Femur (tissue), 1 donor: ENCODE results near the gene GALNT15.

Experiments used
- DNase-seq: peaks from one replicate; pipeline ENCODE4 v3.0.0-alpha.2; 2017

The GALNT15 gene

DNA sequence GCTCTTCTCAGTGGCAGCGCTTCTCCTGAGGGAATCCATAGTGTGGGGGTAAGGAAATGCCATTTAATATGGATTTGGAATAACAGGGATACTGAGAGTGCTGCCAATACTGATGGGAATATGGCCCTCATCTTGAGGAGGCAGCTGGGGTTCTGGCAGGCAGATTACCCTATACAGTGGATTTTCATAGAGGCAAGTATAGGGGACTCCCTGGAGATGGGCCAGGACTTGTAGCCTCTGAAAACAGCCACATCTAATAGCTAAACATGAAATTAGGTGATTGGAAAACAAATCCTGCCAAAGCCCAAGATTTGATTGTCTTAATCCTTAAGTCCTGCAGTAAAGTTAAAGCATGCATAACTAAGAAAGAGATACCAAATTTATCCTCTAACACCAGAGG lies 59.3 kb downstream of the GALNT15 start:
- no peak for DNase-seq

DNA sequence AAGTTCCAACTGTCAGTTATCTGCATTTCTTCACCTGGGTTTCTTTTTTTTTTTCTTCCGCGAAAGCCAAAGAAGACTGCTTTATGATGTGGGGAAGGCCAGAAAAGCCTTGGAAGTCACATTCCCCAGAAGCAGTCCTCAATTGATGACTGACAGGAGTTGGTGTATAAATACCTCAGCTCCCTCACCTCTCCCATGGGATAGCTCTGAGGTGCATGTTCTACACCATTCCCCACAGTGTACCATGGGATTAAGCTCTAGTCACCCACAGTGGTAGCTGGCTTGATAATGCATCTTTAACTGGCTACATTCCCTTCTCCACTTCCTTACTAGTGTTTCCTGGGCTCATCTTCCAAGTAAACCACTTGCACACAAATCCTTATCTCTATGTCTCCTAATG lies 59.8 kb downstream of the GALNT15 start:
- DNase-seq, result no peak

DNA sequence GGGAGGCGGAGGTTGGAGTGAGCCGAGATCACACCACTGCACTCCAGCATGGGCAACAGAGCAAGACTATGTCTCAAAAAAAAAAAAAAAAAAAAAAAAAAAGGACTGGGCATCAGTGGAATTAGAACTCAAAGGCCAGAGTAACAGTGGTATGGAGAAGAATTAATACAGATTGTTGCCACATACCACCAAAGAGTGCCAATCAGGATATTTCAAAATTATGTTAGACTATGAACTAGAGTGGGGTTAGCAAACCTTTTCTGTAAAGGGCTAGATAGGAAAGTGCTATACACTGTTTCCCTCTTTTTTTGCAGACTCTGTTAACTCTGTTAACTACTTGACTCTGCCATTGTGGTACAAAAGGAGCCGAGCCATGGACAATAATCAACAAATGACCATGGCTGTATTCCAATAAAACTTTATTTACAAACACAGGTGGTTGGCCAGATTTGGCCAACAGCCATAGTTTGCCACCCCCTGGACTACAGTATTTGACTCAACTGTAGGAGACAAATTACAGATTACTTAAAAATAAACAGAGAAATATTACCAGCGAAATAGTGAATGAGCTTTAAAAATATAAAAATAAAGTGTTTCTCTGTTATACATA lies 61.7 kb downstream of the GALNT15 start:
- no peak for DNase-seq

DNA sequence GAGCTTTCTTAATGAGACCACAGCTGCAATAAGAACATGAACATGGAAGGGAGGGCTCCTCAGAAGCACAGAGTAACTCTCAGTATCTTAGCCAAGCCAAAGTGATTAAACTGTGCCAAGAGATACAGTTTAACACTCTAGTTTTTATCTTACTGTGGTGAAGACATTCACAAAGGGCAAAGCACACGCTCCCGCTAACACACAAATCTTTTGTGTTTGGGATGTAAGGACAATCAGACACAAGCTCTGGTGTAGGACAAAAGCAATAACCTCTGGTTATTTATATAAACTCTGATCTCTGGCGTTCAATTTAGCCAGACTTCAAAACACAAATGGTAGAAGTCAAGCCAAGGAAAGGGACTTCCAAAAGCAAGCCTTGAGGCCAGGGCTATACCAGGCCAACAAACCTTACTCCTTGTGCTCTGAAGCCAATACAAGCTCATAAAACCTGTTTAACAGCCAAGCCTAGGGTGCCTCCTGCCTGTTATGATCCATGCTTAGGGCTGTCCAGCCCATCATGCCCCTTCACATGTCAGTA lies 62.4 kb downstream of the GALNT15 start:
- no peak for DNase-seq

DNA sequence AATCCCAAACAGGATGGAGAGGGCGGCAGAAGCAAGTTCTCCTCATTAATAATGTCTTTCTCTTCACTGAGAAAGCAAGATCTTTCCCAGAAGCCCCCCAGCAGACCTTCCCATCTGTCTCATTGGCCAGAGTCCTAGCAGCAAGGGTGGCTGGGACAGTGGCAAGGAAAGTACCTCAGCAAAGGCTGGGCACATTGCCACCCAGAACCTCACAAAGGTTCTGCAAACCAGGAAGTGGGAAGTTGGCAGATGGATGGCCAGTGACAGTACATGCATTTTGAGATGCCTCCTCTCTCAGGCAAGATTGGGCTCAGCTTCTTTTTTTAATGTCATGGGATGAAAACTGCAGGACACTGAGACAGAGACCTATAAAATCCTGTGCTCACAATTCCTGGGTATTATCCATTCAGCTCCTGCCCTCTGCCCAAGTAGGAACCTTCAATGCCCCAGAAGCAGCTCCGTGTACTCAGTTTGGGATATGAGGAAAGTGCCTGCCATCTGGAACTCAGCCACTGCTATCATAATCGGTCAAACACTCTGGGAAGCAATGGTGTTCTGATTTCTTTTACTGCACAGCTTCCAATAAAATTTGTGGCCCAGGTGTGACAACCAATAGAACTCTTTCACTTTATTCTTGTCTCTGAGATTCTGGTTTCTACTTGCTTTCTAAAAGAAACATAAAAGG lies 64.7 kb downstream of the GALNT15 start:
- no peak for DNase-seq

DNA sequence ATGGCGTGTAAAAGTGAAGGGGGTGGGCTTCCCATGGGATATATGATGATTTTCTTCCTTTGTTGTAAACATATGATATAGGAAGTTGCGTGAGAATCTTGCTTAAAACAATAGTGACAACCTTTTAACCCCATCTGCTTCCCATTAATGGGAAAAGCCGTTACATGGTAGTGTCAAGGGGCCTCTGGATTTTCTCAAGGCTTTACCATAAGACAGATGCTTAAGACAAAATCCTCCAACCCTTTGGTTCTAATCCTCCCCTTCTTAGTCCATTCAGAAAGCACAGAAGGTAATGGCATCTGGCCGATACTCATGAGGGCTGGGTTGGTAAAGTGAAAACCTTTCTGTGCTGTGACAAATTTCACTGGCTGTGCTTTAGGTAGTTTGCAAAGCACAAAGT lies 65.3 kb downstream of the GALNT15 start:
- no peak for DNase-seq

DNA sequence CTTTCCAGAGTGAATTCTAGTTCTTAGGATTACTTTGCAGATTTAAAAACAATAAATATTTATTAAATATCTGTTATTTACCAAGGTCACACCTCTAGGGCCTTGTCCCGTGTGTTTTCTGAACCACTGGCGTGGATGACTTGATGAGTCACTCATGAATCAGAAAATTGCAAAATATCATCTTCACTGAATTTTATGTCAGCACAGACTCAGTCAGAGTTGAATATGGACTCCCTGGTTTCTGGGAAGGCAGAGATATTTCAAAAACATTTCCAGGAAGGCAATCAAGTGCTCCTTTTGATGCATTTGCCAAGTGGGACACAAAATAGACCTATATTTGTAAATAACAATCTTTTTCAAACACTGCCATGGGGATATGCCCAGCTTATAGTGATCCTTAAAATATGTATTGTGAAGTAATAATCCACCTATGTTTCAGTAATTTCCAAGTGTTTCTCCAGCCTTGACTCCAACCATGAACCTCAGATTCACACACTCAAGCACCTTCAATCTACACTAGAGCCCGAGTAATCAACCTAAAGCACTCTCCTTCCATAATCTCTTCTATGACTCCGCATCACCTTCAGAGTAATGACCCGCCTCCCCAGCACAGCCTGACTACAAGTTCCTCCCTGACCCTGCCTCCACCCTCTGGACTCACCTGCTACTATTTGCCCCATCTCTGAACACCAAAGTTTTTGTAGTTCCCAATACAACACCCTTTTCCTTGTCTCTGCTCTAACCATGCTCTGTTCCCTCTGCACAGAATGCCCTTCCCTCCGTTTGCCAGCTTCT lies 65.9 kb downstream of the GALNT15 start:
- DNase-seq, result no peak

DNA sequence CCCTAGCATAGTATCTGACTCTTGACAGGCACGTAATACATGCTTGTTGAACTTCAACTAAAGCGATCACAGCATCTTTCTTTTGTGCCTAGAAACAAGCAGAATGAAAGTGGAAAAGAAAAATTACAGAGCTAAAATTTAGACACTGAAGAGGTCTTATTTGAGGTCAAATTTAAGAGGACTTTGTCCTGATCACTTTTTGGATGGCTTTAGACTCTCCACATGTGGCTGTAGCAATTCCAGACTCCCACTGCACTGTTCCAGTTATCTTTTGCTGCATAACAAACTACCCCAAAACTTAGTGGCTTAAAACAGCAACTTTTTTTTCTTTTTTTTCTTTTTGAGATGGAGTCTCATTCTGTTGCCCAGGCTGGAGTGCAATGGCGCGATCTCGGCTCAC lies 66.7 kb downstream of the GALNT15 start:
- no peak for DNase-seq

DNA sequence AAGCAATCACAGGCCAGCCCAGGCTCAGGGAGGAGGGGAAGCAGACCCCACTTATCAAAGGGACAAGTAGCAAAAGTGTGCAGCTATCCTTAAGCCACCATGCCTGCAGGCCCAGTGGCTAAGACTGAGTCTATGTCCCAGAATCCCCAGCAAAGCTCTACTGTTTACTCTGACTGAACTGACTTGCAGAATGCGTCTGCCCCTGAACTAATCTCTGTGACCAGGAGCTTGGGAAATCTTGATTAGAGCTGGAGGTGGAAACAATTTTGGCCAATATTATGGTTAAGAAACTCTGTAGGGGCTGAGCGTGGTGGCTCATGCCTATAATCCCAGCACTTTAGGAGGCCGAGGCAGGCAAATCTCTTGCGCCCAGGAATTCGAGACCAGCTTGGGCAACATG lies 67.7 kb downstream of the GALNT15 start:
- DNase-seq, result no peak

DNA sequence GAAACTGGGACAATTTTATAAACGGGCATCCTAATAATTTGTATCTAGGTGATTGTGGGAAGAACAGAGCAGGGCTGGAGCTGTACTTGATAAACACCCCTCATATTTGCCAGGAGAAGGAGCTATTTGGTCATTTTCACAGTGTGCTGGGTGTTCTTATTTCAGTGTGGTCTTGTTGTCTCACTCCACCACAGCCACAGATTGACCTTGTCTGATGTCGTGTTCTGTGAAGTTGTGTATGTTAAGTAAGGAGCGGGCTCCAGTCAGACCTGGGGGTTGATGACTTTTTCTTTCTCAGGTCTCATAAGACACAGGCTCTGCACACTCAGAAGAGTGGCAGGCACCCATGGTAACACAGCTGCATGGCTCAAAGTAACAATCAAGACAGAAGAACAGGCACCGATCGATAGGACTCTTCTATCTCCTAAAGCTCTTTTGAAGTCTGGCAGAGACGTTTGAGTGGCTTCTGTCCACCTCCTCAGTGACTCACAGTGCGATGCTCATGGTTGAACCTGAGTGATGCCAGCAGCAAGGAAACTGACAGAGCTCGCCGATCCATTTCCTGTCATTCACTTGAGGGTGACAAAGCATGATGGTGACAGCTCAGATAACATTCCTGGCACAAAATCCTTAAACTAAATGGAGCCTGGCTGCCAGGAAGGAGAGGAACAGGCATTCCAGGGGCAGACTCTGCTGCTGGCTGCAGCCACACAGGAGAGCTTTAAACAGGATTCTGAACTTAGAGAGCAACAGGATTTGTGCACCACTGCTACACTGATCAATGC lies 69.4 kb downstream of the GALNT15 start:
- no peak for DNase-seq

DNA sequence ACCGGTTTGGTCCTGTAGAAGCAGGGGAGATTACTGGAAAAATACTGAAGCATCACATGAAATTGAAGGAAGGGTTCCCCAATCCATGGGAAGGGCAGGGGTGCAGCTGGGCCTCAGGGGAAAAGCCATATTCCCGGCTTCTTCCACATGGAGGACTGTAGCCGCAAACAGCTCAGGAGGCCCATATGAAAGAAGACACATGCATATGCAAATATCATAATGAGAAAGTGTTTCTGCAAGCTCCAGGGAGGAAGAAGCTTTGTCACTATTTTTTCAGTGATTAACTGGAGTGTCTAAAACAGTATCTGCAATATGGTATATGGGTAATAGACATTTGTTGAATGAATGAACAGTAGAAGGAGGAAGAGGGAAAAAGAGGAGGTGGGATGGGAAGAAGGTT lies 71.1 kb downstream of the GALNT15 start:
- DNase-seq, result no peak

DNA sequence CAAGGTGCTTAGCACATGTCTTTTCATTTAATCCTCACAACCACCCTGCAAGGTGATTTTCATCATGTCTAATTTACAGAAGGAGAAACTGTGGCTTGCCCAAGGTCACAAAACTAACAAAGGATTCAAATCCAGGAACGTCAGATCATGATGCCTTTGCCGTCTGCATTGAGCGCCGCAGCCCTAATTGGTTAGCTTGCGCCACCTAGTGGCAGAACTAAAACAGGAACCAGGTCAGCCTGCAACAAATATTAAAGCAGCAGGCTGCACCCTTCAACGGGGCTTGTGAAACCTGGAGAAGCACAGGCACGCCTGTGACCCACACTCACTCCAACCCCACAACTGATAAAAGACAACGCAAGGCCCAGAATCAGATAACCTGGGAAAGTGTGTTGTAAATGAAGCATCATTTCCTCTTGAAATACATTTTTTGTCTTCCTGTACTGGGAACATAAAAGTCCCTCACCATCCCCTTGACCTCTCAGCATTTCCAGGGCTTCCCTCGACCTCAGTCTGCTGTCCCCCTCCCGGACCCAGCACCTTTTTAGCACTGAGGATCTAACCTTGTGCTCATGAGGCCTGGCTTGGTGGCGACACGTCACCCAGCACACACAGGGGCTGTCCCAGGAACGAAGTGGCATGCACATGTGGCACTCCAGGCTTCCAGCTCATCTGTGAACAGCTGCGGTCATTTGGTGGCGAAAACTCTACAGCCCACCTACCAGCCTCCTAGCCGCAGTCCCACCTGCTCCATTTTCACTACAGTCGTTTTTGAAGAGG lies 73.0 kb downstream of the GALNT15 start:
- peak; percentile 86 for DNase-seq

DNA sequence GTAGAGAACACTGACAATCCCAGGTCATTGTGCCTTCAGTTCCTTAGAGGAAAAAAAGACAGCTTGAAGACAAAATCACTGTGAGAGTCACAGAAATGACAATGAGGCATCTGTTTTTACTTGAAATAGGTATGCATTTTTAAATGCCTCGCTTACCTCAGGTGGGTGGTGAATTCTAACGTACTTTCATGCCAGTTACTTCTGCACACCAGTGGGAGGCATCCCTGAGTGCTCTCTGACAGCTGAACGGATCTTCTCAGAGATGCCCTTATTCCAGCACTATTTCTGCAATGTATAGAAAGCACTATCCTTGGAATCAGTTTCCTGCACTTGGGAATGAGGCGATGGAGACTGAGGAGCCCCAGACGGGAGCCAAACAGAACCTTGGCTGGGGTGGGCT lies 74.1 kb downstream of the GALNT15 start:
- no peak for DNase-seq

DNA sequence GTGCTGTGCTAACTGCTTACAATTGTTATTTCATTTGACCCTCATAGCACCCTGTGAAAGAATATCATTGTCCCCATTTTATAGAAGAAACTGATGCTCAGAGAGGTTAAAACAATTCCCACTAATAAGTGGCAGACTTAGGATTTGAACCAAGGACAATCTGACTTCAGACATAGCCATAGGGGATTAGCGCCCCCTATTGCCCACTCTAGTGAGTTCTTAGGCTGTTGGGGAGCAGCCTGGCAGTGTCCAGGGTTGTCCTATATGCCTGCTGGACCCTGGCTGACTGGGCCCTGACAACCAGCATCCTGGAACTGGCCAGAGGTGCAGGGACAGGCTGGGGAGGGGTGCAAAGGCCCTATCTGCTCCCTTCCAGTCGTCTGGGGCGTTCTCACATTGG lies 74.9 kb downstream of the GALNT15 start:
- DNase-seq, result no peak

DNA sequence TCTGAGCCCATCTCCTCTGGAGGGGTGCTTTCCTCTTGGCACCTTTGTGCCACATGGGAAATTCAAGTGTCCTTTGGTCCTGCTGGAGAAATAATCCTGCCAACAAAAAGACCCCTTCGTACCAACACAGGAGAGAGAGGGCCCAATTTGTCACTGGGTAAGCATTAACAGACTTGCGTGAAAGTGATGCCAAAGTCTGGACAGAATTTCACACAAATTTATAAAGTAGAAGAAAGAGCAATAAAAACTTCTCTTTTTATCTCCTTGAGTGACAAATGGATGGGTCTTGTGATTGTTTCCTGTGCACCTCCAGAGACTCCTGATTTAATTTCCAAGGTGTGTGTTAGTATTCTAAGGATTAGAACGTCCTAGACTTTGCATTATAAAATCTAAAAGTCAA lies 75.4 kb downstream of the GALNT15 start:
- DNase-seq, result no peak

DNA sequence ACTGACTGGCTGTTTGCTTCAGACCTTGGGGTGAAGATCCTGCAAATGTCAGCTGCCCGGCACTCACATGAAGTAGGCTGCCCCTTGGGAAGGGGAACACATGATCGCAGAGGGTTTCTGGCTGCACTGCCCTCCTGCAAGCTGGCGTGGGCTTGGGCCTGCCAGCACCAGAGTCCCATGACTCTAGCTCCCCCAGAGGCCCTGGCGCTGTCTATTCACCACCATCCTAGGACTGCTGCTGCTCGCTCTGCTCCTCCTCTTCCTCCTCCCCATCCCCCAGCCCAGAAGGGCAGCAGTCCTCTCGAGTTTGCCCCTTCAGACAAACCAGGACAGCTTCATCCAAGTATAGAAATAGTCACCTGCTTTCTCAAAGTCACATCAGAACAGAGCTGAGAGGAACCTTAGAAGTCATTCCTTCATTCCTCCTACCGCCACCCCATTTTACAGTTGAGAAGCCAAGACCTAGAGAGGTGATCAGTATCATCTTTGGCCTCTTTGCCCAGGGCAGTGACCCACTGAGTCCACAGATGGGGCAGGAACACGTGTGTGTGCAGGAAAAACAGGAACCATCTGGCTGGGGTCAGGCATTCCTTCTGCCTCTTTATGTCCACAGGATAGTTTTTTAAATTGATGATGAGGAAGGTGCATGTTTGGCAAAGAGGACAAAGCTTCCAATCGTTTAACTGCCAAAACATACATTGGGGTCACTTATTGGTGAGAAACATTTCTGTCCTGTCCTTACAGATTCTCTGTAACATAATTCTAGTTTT lies 77.0 kb downstream of the GALNT15 start:
- DNase-seq, result no peak

DNA sequence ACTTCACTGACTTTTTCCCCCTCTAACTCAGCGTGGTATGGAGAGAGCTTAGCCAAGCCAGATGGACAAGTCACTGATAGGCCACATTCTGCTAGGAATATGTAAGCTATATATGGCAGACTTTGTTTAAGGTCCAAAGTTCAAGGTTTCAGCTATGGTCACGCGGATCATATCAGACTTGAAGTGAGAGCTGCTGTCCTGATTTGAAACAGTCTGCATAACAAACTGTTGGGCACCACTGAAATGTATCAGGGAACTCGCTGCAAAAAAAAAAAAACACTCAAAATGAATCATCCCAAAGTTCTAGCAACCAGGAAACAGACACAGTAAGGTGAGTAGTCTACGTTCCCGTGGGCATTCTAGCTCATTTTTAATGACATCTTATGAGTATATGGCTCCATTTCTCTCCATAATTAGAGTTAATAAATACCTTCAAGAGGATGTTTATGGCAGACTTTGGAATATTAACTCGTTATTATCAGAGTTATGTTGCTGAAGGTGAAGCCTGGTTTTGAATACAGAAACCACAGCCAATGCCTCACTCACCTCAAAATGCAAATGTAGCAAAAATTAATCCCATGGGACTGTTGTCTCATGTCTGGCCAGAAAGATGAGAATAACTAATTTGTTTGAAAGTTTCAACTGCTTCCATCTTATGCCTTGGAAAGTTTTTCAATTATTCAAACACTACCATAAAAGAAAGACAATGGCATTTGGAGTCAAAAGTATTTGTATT lies 77.9 kb downstream of the GALNT15 start:
- no peak for DNase-seq

DNA sequence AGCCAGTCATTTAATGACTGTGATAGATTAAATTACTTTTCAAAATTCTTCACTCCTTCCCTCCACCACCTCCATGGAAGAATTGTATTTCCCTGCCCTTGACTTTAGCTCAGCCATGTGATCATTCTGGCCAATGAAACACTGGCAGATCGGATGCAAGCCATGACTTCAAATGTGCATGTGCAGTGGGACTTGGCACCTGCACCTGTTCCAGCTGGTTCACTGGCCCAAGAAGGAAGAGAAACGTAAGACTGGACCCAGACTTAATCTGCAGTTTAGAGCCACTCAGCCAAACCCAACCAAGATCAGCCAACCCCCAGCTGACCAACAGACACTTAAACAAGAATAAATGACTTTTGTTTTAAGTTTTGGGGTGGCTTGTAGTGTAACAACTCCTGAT lies 78.5 kb downstream of the GALNT15 start:
- DNase-seq, result no peak

DNA sequence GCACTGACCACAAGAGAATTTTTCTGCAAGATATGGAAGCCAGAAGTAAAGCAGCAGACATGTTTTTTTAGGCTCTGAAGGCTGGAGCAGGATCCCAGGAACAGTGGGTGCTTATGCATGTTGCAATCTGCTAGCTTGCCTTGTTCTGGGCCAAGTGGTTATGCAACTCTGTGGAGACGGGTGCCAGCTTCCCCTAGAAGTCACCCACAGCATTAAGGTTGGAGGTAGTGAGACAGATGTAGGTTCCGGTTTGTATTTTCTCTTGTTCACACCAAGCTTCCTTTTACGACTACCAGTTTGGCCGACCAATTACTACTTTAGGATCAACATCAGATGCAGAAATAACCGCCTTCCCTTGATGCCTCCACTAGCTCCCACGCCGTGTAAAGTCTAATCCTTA lies 79.1 kb downstream of the GALNT15 start:
- DNase-seq, result no peak

DNA sequence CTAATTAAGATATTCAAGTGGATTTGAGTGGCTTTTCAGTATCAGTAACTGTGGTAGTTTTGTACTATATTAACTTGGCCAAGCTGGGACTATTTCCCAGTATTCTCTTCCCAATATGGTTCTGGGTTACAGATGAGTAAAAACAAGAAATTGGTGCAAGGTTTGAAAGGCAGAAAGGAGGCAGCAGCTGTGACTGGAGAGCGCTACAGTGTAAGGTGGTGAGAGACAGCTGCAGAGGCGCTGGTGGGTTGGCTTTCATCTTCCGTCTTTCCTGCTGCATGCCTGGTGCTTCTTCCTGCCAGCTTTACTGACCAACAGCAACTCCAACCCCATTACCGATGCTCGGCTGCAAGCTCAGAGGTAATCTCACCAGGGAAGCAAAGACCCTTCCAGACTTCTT lies 80.4 kb downstream of the GALNT15 start:
- DNase-seq, result no peak

DNA sequence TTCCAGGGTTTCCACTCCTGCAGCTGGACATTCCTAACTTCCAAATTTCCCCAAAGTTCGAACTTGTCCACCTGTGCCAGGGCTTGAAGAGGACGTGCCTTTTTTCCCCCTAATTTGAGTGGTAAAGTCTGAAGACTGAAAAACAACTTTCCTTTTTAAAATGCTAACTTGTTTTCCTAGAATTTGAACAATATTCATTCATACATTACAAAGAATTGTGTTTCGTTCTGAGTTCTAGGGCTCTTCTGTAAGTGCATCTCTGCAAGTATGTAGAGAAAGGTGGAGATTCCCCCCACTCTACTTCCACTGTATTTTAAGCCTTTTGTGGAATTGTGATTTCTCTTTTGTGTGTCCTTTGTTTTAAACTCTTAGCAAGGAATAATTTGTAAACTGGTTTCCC lies 80.8 kb downstream of the GALNT15 start:
- DNase-seq, result no peak
